Stimulated activated naive CD8-positive, alpha-beta T cell treated with anti-CD3 and anti-CD28 coated beads, Interleukin-15, amount 100 ng/mL, for 72 hours (primary cell): ENCODE results near the gene EYA4.

Experiments used
- ATAC-seq: fragments of 150-1000 bp; cut with Tn5 transposase; 2 replicates; pipeline ENCODE4 v1.10.0; 2021; ENCODE audit warnings: mild to moderate bottlenecking, moderate library complexity
- DNase-seq, 2 donors: peaks; one replicate each; pipeline ENCODE4 v3.0.0; 2021 to 2022
- H3K27ac Mint-ChIP-seq, 2 donors: one replicate each; pipeline ENCODE4 v1.8.0; 2022; ENCODE audit warnings: mild to moderate bottlenecking in 2 of 2, mixed read lengths in 2 of 2, moderate library complexity in 2 of 2
- H3K27me3 Mint-ChIP-seq: one replicate; pipeline ENCODE4 v1.8.0; 2022; ENCODE audit warnings: mixed read lengths
- H3K4me1 Mint-ChIP-seq: one replicate; pipeline ENCODE4 v1.8.0; 2022; ENCODE audit warnings: mild to moderate bottlenecking, mixed read lengths
- H3K4me3 Mint-ChIP-seq, 2 donors: one replicate each; pipeline ENCODE4 v1.8.0; 2022; ENCODE audit warnings: mild to moderate bottlenecking in 2 of 2, mixed read lengths in 2 of 2, moderate library complexity in 1 of 2
- H3K9me3 Mint-ChIP-seq, 2 donors: one replicate each; pipeline ENCODE4 v1.8.0; 2022; ENCODE audit warnings: mixed read lengths in 2 of 2

Gene EYA4

DNA sequence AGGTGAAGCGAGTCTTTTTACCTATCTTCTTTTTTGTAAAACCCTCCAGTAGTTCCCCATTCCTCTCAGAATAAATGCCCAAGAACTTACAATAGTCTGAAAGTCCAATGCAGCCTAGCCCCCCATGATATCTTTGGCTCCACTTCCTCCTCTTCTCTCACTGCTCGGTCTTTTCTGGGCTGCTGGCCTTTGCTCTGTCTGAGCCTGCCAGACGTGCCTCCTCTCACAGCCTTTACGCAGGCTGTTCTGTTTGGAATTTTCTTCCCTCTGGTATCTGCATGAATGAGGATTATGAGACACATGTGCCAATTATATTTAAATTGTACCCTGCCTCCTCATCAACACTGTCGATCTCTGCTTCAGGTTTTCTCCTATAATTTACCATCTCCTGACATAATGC is 174.1 kb downstream of the EYA4 start:
- ATAC-seq (no peak), DNase-seq (no peak)
- Mint-ChIP-seq H3K27ac (no peak overlapping the region), H3K27me3 (no peaks in the 10 kb centered on the region), H3K4me1 (no peaks in the 10 kb centered on the region), H3K4me3 (no peak overlapping the region), H3K9me3 (no peaks in the 10 kb centered on the region)

DNA sequence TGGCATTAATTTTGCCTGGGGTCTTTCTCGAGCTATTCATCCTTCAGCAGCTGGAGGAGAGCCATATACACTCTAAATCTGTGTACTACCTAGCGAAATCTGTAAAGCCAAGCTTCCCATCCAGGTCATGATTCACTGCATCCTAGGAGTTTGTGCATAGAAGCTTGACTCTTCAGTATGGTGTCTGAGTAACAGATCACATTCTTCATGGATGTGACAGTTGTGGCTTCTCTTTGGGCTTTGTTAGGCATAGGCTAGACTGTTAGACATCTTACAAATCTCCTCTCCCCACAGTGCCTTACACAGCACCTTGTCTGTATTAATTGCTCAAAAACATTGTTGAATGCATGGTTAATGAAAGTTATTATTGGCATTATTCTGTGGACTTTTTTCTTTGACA is 177.0 kb downstream of the EYA4 start:
- Mint-ChIP-seq H3K27me3 (no peaks in the 10 kb centered on the region), H3K27ac (no peak overlapping the region), H3K4me3 (no peak overlapping the region), H3K9me3 (no peaks in the 10 kb centered on the region), H3K4me1 (no peaks in the 10 kb centered on the region)
- no peak for ATAC-seq
- DNase-seq = no peak

DNA sequence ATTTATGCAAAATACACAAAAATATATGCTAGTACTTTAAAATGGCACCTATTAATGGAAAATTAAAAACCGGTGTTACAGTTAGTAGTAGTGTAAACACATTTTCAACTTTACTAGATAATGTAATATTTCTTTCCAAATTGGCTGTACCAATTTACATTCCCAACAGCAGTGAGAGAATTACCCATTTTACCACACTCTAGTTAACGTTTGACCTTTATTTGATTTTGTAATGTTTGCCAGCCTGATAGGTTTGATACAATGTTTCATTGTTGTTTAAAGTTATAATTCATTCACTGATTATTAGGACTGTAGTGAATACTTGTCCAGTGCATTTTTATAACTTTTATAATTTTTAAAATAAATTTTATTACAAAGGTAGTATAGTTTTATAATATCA is 182.1 kb downstream of the EYA4 start:
- DNase-seq (no peak), ATAC-seq (no peak)
- H3K4me3 Mint-ChIP-seq = no peak overlapping the region
- H3K4me1 Mint-ChIP-seq = no peaks in the 10 kb centered on the region
- H3K27me3 Mint-ChIP-seq = no peaks in the 10 kb centered on the region
- no peak overlapping the region for H3K27ac Mint-ChIP-seq
- no peaks in the 10 kb centered on the region for H3K9me3 Mint-ChIP-seq

DNA sequence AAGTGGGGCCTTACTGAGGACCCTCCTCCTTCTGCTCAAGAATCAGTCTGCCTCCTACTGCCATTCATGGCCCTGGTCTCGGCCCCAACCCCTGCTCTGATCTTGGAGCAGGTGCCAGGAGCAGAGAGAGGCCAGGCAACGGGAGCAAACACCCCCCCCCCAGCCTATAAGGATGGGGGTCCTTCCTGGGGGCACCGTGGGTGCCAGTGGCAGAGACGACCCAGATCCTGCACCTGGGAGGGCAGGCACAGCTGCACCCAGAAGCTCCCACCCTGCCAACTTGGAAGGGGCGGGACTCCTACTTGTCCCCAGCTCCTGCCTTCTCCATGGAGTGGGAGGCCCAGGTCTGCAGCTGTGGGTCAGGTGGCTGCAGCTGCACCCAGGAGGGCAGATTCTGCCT is 183.2 kb downstream of the EYA4 start:
- Mint-ChIP-seq H3K27me3 (no peaks in the 10 kb centered on the region), H3K27ac (no peak overlapping the region), H3K4me1 (no peaks in the 10 kb centered on the region), H3K9me3 (no peaks in the 10 kb centered on the region), H3K4me3 (no peak overlapping the region)
- ATAC-seq (peak; percentile 31), DNase-seq (no peak)

DNA sequence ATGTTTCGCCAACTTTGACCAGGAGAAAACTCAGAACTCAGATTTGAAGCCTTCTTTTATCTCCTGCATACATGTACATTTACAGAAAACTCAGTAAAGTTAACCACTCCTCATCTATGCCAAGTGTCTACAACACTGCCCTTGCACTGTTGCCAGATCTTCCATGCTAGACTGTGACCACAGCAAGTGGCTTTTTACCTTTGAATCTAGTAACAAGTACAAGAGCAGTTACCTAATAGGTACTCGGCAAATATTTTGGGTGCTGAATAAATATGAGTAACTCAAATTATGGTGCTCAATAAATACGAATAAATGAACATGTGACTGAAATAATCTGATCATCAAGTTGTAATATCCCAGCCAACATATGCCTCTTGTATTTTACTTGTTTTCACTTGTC is 184.9 kb downstream of the EYA4 start:
- Mint-ChIP-seq H3K4me3 (no peak overlapping the region), H3K27ac (no peak overlapping the region), H3K4me1 (no peaks in the 10 kb centered on the region), H3K27me3 (no peaks in the 10 kb centered on the region), H3K9me3 (no peaks in the 10 kb centered on the region)
- no peak for DNase-seq
- ATAC-seq = no peak

DNA sequence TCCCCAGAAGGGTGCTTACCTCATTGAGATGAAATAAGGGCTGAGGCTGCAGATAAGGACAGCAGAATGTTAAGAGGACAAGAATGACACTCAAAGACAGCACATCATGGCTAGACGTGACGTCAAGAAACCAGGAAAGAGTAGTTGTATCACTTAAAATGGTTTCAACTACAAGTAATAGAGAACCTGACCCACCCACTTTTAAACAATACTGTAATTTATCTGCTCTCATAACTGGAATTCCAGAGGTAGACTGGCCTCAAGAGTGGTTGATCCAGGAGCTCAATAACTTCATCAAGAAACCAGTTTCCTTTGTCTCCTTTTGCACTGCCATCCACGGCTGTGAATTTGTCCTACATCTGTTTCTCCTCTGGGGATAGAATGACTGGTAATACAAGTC is 187.1 kb downstream of the EYA4 start:
- ATAC-seq (no peak), DNase-seq (no peak)
- Mint-ChIP-seq H3K27me3 (no peaks in the 10 kb centered on the region), H3K27ac (no peak overlapping the region), H3K4me1 (no peaks in the 10 kb centered on the region), H3K9me3 (no peaks in the 10 kb centered on the region), H3K4me3 (no peak overlapping the region)

DNA sequence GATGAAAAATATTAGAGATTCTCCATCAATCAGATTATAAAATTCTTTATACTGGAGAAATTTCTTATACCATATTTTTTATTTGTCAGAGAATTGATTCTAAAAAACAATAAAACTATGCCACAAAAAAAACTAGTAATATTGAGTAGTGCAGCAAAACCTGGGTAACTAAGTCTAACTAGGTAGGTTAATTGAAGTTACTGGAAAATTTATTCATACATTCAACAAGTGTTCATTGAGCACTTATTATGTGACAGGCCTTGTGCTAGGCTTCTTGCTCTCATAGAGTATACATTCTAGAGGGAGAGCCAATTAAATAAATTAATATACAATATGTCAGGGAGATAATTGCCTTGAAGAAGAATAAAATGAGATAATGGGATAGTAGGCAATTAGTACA is 189.4 kb downstream of the EYA4 start:
- Mint-ChIP-seq H3K27ac (no peak overlapping the region), H3K27me3 (no peaks in the 10 kb centered on the region), H3K4me1 (no peaks in the 10 kb centered on the region), H3K4me3 (no peak overlapping the region), H3K9me3 (no peaks in the 10 kb centered on the region)
- no peak for ATAC-seq
- DNase-seq = no peak

DNA sequence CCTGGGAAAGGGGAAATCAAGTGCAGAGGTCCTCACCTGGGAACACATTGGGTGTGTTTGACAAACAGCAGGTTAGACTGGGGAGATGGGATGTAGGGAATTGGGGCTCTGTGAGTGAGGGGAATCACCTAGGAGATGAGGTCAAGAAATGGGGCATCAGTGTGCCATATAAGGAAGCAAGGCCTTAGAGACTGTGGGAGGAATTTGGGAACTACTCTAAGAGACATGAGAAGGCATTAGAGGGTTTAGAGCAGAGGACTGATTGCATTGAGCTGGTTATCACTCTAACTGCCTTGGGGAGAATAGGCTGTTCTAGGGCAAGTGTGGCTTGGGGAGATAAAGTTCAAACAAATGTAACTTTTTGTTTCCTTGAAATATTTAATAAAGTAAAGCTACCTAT is 189.9 kb downstream of the EYA4 start:
- no peaks in the 10 kb centered on the region for H3K9me3 Mint-ChIP-seq
- DNase-seq = no peak
- no peak overlapping the region for H3K27ac Mint-ChIP-seq
- no peak overlapping the region for H3K4me3 Mint-ChIP-seq
- peaks cover 4% of the 10 kb centered on the region for H3K27me3 Mint-ChIP-seq
- ATAC-seq = no peak
- no peaks in the 10 kb centered on the region for H3K4me1 Mint-ChIP-seq

DNA sequence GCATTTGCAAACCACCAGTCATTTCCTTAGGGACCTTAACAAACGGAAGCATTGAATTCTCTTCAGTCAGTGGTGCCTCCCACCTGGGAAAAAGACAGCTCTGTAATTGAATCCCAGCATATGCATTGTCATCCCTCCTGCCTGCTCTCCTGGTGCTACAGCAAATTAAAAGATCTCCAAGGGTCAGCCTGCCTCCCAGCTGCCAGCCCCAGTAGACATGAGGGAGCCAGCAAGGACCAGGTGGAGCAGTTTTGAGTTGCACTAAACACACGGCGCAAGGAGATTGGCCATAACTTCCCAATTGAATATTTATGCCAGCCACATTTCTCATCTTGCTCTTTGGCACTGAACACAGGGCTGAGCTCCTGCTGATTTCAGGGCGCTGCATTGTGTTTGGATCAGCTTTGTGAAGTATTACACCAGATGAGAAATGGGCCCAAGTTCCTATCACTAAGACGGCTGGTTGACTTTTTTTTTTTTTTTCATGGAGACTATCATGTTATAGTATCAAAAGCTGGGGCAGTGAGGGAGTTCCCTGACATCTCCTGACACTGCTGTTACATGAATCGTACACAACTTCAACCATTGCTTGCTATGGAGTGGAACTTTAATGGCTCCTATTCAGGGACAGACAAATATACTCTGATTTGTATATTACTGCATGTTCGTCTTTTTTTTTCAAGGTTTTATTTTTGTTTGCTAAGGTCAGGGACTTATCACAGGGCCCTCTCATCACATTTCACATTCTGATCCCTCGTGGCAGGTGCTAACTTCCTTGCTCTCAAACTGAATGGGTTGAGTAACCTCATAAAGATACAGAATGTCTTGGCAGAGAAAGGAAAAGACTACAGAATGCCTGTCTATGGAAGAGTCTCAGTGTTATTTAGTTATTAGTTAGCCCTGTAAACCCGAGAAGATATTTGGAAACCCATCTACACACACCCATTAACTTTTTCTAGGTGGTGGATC is 191.1 kb downstream of the EYA4 start:
- Mint-ChIP-seq H3K4me3 (no peak overlapping the region), H3K9me3 (no peaks in the 10 kb centered on the region), H3K4me1 (no peaks in the 10 kb centered on the region), H3K27me3 (peaks cover 9% of the 10 kb centered on the region), H3K27ac (no peak overlapping the region)
- ATAC-seq (no peak), DNase-seq (no peak)

DNA sequence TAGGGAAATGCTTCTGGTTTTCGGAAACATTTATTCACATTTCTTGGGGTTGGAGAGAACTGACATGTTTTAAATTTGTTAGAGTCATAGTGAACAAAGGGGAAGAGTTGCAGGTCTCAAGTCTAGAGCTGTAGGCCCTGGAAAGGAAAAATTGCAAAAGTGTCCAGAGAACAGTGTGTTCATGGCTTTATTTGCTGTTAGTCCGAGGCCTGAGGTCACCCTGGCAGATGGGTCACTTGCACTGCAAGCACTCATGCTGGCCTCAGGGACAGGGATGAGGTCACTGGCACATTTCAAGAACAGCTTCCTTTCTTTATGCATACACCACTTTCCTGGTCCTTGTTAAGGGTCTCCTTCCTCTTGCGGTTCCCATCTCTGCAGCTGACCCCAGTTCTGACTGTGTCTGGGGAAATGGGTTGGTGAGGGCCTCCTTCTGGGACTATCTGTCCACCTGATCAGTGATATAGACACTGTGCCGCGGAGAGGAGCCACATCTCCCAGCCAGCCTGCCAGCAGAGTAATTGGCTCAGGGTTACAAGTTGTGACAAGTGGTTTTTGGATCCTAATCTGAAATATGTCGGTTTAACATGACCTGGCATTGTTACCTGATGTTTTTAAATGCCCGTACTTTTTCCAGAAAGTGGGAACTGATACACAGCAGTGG is 194.0 kb downstream of the EYA4 start:
- Mint-ChIP-seq H3K27ac (no peak overlapping the region), H3K4me1 (no peaks in the 10 kb centered on the region), H3K9me3 (no peaks in the 10 kb centered on the region), H3K4me3 (no peak overlapping the region), H3K27me3 (peaks cover 9% of the 10 kb centered on the region)
- ATAC-seq = no peak
- DNase-seq = no peak

DNA sequence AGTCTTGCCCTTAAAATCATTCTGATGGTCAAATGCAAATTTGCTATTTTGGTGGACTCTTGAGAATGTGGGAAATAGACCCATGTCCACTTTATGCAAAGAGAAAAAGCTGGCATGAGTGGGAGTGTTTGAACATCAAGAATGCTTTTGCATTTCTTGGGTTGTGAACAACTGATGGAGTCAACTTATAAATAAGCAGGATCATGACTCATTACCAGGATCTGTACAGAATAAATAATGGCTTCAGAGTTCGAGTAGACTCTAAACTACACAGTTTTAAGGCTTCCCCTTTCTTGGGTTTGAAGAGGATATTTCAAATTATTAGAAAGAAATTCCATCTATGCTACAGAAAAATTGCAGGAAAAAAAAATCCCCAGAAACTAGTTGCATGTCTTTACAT is 195.5 kb downstream of the EYA4 start:
- Mint-ChIP-seq H3K4me1 (no peaks in the 10 kb centered on the region), H3K27ac (no peak overlapping the region), H3K27me3 (peaks cover 9% of the 10 kb centered on the region), H3K9me3 (no peaks in the 10 kb centered on the region), H3K4me3 (no peak overlapping the region)
- ATAC-seq (no peak), DNase-seq (no peak)

DNA sequence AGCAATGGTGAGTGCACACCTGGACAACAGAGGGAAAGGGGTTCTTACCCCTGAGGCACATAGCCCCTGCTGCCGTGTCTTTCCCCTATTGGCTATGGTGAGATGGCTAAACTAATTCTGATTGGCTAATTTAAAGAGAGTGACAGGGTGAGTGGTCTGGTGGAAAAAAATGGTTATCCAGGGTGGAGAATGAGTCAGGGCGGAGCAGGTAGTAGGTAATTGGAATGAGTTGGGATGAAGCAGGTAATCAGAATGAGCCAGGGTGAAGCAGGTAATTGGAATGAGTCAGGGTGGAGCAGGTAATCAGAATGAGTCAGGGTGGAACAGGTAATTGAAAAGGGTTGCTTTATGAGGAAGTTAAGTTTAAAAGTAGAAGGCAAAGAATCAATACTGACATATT is 200.3 kb downstream of the EYA4 start:
- Mint-ChIP-seq H3K4me1 (no peaks in the 10 kb centered on the region), H3K27ac (no peak overlapping the region), H3K4me3 (no peak overlapping the region), H3K9me3 (no peaks in the 10 kb centered on the region), H3K27me3 (no peaks in the 10 kb centered on the region)
- no peak for ATAC-seq
- DNase-seq = no peak

DNA sequence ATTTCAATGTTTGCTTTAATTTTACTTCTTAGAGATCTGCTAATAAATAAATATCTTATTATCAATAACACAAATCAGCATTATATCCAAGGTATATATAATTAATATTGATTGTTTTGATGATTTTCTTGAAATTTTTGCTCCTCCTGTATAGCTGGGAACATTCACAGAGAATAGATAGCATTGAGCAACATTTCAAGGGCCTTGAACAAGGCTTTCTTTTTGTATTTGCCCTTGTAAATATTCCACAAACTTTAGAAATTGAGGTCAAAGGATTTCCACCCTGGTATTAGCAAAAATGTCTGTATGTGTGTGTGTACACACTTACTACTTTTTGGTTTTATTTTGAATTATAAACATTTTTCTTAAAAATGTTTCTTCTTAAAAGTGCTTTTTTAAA is 205.6 kb downstream of the EYA4 start:
- H3K27me3 Mint-ChIP-seq = no peaks in the 10 kb centered on the region
- no peaks in the 10 kb centered on the region for H3K9me3 Mint-ChIP-seq
- DNase-seq (no peak), ATAC-seq (no peak)
- no peaks in the 10 kb centered on the region for H3K4me1 Mint-ChIP-seq
- no peak overlapping the region for H3K4me3 Mint-ChIP-seq
- no peak overlapping the region for H3K27ac Mint-ChIP-seq

DNA sequence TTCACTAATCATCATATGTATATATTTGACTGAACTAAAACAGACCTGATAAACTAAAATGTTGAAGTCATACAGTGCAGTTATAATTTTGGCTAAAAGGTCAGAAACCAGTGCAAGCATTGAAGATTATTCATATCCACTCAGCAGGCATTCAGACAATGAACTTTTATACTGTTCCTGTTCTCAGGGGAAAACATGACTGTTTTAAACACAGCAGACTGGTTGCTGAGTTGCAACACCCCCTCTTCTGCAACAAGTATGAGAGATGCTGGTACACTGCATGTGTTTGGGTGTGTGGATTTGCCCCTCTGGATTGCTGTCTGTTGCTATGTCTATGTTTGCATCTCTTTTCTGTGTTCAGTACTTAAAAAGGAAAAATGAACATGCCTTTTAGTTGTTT is 206.8 kb downstream of the EYA4 start:
- H3K4me3 Mint-ChIP-seq = no peak overlapping the region
- ATAC-seq (no peak), DNase-seq (no peak)
- no peak overlapping the region for H3K27ac Mint-ChIP-seq
- H3K9me3 Mint-ChIP-seq = no peaks in the 10 kb centered on the region
- H3K27me3 Mint-ChIP-seq = no peaks in the 10 kb centered on the region
- H3K4me1 Mint-ChIP-seq = no peaks in the 10 kb centered on the region

DNA sequence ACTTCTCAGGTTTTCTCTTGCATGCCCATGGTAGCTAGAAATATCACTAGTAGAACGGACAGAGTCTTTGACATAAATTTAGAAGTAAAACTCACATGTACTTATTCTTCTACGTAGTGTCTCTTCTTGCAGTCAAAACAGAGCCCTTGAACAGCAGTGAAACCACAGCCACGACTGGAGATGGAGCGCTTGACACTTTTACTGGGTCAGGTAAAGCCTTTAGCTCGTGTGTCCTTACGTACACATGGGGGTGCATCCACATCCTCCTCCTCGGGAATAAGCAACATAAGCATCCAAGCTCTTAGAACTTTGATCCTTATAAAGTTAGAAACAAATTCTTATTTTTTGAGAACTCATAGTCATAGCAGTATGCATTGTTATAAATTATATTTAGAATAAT is 215.3 kb downstream of the EYA4 start:
- Mint-ChIP-seq H3K9me3 (no peaks in the 10 kb centered on the region), H3K27me3 (no peaks in the 10 kb centered on the region), H3K27ac (no peak overlapping the region), H3K4me3 (no peak overlapping the region), H3K4me1 (no peaks in the 10 kb centered on the region)
- ATAC-seq = no peak
- DNase-seq = no peak

DNA sequence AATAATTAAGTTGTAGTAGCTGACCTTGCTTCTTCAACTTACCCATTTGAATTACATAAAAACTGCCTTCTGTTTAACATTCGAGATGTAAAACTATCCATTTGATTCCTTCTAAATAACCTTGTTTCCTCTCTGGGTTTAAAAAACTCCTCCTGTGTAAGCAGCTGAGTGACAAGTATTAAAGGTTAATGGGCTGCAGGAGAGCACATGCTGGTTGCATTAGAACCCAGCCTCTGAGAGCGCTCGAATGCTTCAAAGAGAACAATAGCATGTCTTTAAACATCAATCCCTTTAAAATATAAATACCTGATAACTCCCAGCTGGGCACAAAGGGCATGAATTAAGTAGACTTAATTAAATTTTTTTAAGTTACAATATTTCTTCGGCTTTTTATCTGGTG is 215.8 kb downstream of the EYA4 start:
- no peak overlapping the region for H3K4me3 Mint-ChIP-seq
- H3K9me3 Mint-ChIP-seq = no peaks in the 10 kb centered on the region
- H3K4me1 Mint-ChIP-seq = no peaks in the 10 kb centered on the region
- no peaks in the 10 kb centered on the region for H3K27me3 Mint-ChIP-seq
- H3K27ac Mint-ChIP-seq = no peak overlapping the region
- no peak for DNase-seq
- ATAC-seq = no peak
